COLO829 (cell line): ENCODE measurements around the gene YPEL4.
"Not testable (repeated sequence)": the region's sequence is repeated elsewhere in the genome, so short reads cannot be mapped to it uniquely, and the experiment has no call there.

Source experiments
- DNase-seq: peaks from one replicate; pipeline ENCODE4 v3.0.0; 2012; ENCODE audit warnings: low spot score

Gene YPEL4

GRCh38 chr11:57649826-57650738 is at the start of gene YPEL4:
TSS of gene YPEL4 (minus strand) at chr11:57649912. CDS start at chr11:57647107, 2,805 bp downstream.
- DNase-seq, result peak; percentile 77

DNA sequence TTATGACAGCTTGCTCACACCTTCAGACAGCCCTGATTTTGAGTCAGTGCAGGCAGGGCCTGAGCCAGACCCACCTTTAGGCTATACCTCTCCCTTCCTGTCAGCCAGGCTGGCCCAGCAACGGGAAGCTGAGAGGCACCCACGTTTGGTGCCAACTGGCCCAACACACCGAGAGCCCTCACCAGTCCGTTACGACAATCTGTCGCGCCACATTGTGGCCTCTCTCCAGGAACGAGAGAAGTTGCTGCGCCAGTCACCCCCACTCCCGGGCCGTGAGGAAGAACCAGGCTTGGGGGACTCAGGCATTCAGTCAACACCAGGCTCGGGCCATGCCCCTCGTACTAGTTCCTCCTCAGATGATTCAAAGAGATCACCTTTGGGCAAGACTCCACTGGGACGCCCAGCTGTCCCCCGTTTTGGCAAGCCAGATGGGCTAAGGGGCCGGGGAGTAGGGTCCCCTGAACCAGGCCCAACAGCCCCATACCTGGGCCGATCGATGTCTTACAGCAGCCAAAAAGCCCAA is 49.2 kb upstream of the YPEL4 start:
- no peak for DNase-seq

DNA sequence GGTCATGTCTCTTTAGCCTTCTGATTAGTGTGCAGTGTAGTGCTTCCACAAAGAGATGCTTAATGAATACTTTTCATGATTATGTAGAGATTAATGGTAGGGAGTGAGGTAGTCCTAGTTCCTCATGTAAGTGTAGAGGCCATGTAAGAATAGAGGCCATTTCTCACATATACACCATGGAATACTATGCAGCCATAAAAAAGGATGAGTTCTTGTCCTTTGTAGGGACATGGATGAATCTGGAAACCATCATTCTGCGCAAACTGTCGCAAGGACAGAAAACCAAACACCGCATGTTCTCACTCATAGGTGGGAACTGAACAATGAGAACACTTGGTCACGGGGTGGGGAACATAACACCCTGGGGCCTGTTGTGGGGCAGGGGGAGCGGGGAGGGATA is 40.8 kb upstream of the YPEL4 start:
- not testable (repeated sequence) for DNase-seq

GRCh38 chr11:57681168-57681567 is 31.5 kb upstream of the YPEL4 start:
- DNase-seq, result no peak

GRCh38 chr11:57680552-57680874 is 30.8 kb upstream of the YPEL4 start:
- DNase-seq, result no peak

DNA sequence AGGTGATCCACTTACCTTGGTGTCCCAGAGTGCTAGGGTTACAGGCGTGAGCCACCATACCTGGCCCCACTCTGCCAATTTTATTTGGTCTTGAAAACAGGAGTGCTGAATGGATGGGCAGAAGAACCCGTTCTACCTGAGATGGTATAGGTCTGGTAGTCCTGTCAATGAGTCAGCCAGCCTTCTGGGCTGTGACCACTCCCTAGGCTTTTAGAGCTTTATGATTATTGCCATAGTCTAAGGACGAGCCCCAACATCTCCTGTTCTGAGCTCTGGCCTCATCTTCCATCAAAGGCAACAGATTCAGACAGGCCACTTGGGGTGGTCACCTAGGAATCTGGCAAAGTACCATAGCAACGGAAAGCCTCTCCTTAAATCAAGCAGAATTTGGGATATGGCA is 29.7 kb upstream of the YPEL4 start:
- no peak for DNase-seq

DNA sequence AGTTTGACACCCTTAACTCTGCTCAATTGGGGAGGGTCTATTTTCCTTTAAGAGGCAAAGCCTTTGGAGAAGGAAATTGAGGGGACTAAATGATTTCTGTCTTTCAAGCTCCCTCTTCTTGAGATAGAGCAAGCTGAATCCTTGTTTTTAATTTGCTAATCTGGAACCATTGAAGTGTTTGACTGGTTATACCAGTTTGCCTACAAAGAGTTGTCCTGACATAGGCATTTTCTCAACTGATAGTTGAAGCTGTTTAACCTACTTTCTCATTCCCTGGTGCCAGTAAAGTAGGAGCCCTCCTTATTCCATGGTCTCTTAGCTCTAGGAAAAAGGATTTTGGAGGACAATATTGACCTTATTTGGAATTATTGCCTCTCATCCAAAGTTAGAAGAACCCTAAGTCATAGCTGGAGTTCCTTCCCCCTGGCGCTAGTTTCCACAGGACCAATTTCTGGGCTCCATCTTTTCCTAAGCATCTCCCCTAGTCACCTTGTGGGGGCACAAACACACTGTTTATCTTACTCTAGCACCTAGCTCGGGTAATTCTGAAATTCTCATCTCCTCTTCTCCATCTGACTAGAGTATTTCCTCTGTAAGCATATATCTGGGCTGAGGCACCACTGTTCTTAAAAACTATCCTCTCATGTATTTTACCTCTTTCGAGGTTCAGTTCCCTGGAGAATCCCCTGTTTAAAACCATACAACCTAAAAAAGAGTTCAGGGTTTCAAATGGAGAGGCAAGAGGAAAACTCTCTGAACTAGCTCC is 25.6 kb upstream of the YPEL4 start:
- DNase-seq, result no peak

DNA sequence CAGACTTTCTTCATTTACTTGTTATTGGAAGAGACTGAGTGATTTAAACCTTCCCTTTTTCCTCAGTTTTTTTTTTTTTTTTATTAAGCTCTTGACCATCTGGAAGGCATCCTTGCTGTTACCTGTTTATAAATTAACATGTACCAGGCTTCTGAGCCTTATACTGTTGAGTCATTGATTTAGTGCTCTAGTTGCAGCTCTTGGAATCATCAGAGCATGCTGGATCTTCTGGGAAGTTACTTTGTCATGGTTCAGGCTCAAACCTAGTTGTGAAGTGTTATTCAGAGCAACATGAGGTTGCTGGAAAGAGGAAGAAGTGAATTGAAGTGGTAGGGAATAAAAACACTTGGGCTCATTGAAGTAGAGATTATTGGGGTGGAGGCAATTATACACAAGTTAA is 24.5 kb upstream of the YPEL4 start:
- no peak for DNase-seq

DNA sequence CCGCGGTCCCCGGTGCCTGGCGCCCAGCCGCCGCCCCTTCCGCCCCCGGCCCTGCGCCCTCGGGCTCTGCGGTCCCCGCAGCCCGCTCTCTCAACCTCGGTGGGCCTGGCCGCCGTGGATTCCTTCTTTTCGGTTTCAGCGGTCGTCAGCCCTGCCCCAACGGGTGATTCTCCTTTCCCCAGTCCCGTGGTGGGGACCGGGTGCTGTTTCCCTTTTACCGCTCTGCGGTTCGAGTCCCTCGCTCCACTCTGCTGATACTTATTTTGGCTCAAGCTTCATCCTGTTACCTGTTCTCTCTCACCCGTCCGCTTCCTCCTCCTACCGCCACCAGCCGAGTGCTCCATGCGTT is 18.7 kb upstream of the YPEL4 start:
- DNase-seq, result no peak

- peak; percentile 98 for DNase-seq
These were observed 18.2 kb upstream of the YPEL4 start, which contains the start of gene ZDHHC5 for GRCh38 chr11:57667736-57668433. TSS of gene ZDHHC5 (plus strand) at chr11:57668114. CDS start at chr11:57673091, 4,977 bp downstream.

- DNase-seq, result peak; percentile 97
These were observed 17.5 kb upstream of the YPEL4 start for GRCh38 chr11:57667117-57667735.

GRCh38 chr11:57663975-57664374 is 14.3 kb upstream of the YPEL4 start:
- no peak for DNase-seq

GRCh38 chr11:57662893-57663292 is 13.2 kb upstream of the YPEL4 start:
- DNase-seq, result no peak

DNA sequence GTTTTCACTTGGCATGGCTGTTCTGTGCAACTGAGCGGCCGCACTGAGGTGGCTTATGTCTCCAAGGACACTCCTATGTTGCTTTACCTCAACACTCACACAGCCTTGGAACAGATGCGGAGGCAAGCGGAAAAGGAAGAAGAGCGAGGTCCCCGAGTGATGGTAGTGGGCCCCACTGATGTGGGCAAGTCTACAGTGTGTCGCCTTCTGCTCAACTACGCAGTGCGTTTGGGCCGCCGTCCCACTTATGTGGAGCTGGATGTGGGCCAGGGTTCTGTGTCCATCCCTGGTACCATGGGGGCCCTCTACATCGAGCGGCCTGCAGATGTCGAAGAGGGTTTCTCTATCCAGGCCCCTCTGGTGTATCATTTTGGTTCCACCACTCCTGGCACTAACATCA is 10.0 kb upstream of the YPEL4 start:
- no peak for DNase-seq

DNA sequence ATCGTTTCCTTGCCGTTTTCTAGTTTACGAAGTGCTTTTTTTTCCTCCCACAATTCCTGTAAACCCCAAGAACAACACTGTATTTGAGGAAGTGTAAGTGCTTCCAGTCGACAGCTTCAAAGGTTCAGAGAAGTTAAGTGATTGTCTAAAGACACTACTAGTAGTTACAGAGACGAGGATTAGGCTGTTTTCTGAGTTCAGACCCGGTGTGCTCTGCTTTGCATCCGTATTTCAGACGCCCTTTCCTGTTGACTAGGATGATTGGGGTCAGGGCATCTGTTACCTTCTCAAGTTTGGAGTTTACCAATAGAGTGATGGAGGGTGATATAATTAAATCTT is 8.3 kb upstream of the YPEL4 start:
- no peak for DNase-seq

DNA sequence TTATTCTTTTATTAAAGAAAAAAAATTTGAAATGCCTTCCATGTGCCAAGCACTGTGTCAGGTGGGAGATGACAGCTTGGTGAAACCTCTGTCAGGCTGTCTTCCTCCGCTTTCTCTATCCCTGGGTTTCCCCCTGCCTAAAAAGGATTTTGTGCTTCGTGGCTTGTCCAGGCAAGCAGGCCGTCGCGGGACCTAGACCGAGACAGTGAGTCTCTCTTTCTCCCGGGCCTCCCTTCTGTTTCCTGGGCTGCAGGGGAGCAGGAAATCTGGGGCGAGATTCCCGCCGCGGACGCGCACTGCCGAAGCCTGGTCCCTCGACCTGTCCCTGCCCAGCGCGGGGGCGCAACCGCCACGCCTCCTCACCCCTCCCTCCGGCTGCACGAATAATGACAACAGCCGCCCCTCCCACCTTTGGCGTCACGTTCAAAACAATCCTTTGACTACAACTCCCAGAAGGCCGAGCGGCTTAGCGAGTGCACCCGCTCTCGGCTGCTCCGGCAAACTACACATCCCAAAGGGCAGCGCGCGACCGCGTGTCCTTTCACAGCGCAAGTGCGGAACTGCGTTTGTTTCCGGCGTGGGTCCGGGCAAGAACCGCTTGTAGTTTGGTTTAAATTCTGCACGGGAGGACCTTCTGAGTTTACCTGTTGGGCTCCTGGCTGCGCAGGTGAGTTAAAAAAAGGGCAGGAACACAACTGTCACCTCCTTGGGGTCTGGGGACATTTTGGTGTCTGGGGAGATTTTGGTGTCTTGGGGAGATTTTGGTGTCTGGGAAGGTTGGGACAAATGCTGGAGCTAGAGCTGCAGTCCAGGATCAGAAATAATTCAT is 7.7 kb upstream of the YPEL4 start, which contains the start of gene CLP1:
Gene CLP1 (plus strand): TSS at position 569 of the 829 bp plus-strand sequence. CDS start 1,715 bp downstream, outside the sequence.
- peak; percentile 96 for DNase-seq

DNA sequence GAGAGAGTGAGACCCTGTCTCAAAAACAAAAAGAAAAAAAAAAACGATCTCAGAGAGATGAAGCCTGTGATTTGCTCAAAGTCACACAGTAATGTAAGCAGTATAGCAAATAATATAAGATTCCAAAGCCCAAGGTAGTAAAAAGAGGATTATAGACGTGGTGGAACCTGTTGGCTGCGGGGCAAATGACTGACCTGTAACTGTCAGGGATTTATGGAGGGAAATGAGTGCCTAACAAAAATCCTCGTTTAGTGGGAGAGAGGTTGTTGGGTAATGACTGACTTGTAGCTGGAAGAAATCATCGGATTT is 7.1 kb upstream of the YPEL4 start:
- no peak for DNase-seq

- no peak for DNase-seq
These were observed 3.5 kb upstream of the YPEL4 start for GRCh38 chr11:57653163-57653562.

GRCh38 chr11:57652662-57653061 is 3.0 kb upstream of the YPEL4 start:
- DNase-seq, result no peak

GRCh38 chr11:57652230-57652629 is 2.5 kb upstream of the YPEL4 start:
- DNase-seq, result not testable (repeated sequence)

DNA sequence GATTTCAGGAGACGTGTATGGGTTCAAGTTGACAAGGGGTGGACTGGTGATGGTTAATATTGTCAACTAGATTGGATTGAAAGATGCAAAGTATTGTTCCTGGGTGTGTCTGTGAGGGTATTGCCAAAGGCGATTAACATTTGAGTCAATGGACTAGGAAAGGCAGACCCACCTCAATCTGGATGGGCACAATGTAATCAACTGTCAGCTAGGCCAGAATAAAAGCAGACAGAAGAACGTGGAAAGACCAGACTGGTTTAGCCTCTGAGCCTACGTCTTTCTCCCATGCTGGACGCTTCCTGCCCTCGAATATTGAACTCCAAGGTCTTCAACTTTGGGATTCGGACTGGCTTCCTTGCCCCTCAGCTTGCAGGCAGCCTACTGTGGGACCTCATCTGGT is 1.7 kb upstream of the YPEL4 start:
- DNase-seq, result no peak
